ENCODE measurements around the gene ACTR2.
A peak's percentile ranks its signal among the peaks of the same experiment; 100 is the strongest.

The ACTR2 gene

DNA sequence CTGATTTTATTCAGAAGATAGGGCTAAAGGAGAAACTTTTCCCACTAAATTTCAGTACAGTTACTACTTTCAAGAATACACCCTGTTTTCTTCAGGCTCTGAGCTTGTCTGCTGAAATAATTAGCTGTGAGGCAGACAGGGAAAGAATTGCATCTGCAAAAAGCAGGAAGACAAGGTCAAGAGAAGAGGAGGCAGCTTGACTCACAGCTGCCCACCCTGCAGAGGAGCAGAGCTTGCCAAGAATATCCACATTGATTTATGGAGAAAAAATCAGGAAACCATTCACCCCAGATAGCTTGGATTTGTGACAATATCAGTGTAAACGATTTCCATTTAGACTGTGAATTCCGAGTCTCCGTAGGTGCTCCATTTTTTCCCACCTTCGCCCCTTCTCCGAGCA, 49.0 kb downstream of the ACTR2 start:
- TF ChIP-seq, protein P1, sequence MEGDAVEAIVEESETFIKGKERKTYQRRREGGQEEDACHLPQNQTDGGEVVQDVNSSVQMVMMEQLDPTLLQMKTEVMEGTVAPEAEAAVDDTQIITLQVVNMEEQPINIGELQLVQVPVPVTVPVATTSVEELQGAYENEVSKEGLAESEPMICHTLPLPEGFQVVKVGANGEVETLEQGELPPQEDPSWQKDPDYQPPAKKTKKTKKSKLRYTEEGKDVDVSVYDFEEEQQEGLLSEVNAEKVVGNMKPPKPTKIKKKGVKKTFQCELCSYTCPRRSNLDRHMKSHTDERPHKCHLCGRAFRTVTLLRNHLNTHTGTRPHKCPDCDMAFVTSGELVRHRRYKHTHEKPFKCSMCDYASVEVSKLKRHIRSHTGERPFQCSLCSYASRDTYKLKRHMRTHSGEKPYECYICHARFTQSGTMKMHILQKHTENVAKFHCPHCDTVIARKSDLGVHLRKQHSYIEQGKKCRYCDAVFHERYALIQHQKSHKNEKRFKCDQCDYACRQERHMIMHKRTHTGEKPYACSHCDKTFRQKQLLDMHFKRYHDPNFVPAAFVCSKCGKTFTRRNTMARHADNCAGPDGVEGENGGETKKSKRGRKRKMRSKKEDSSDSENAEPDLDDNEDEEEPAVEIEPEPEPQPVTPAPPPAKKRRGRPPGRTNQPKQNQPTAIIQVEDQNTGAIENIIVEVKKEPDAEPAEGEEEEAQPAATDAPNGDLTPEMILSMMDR (IDR thresholded peaks at IDR 0.05; ENCODE audit: low read depth, low read length) = no peak
- in situ Hi-C loops (cut with HindIII; ENCODE audit: low sequenced_read_pairs) = no loop called here
- H3K4me3 ChIP-seq (ENCODE audit: low read depth, low read length) = no peak overlapping the region
- peak; percentile 37 for DNase-seq (ENCODE audit: low read depth, low spot score)

DNA sequence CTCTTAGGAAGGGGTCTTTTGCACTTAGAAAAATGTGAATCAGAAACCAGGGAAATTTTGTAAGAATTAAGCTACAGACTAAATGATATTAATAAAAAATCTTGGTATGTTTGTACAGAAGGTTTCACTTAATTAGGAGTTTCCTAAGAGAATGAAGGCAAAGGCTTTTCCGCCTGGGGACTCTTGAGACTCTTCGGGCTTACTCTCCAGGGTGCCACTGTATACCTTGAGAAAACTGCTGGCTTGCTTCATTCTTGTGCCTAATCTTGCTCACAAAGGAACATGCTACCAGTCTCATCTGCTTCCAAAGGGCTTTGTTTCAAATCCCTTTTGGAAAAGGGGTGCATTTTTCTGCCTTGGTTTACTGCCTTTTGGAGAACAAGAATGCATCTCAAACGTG, 49.5 kb downstream of the ACTR2 start:
- no peak overlapping the region for H3K4me3 ChIP-seq (ENCODE audit: low read depth, low read length)
- DNase-seq (ENCODE audit: low read depth, low spot score) = no peak
- TF ChIP-seq, protein P1 (IDR thresholded peaks at IDR 0.05; ENCODE audit: low read depth, low read length) = no peak
- in situ Hi-C loops (cut with HindIII; ENCODE audit: low sequenced_read_pairs) = no loop called here

DNA sequence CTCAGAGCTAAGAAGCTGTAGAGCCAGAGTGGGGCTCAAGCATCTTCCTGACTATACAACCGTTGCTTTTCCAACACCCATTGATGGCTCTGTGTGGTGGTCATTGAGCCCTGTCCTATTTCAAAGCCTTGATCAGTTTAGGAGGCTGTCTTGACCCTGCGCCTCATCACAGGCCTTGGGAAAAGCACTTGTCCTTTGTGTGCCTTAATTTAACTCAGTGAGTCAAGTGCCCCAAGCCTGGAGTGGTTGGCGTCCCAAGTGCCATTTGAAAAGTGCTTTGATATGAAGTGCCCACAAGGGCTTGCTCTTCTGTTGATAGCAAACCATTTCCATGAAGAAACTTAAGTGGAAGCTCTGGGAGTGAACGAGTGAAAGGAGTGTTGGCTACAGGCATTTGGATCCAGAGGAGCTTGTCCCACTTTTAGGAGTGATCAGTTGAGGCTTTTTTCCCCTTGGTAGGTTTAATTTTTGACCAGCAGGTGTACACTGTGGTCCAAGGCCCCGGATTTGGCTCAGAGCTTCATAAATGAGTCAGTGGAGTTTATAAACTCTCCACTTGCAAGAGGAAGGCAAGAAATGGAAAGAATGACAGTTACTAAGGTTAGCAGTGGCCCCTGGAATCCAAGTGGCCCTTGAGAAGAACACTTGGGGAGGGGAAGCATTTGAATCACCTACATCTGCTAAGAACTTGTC, 50.3 kb downstream of the ACTR2 start:
- no peak for DNase-seq (ENCODE audit: low read depth, low spot score)
- TF ChIP-seq, protein P1 (IDR thresholded peaks at IDR 0.05; ENCODE audit: low read depth, low read length) = peak; percentile 12
- no peak overlapping the region for H3K4me3 ChIP-seq (ENCODE audit: low read depth, low read length)
- in situ Hi-C loops (cut with HindIII; ENCODE audit: low sequenced_read_pairs) = no loop called here

DNA sequence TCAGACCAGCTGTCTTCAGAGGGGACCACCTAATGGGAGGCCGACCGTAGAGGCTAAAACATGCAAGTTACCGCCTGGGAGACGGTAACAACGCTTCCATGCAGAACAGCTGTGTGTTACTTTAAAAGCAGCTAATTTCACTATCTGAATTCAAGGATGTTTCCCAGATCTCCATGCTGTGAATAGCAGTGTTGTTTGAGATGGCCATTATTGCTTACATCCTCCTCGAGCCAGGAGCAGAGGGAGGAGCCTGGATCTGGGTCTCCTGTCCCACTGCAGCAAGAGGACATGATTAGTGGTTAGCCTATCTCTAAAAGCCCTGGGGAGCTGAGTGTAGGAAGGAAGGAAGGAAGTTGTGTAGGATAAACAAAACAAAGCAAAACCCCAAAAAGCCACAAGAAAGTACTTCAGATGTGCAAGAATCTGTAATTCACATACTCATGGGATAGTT, 50.9 kb downstream of the ACTR2 start:
- in situ Hi-C loops (cut with HindIII; ENCODE audit: low sequenced_read_pairs) = no loop called here
- TF ChIP-seq, protein P1 (IDR thresholded peaks at IDR 0.05; ENCODE audit: low read depth, low read length) = no peak
- DNase-seq (ENCODE audit: low read depth, low spot score) = peak; percentile 69
- H3K4me3 ChIP-seq (ENCODE audit: low read depth, low read length) = no peak overlapping the region

DNA sequence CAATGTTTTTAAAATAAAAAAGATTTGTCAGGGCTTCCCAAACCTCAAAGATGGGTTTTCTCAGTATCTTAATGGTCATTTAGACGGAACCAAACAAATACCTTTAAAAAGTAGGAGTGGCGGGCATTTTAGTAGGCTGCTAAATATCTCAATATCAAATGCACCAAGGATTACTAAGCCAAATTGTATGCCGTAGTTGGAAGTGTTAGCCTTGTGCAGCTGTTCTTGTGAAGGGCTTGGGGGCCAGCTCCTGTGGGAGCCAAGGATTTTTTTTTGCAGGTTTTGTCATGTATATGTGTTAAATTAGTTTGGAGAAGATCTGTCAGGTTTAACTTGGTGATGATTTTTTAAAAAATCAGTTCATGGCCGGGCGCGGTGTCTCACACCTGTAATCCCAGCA, 52.1 kb downstream of the ACTR2 start:
- TF ChIP-seq, protein P1 (IDR thresholded peaks at IDR 0.05; ENCODE audit: low read depth, low read length) = no peak
- in situ Hi-C loops (cut with HindIII; ENCODE audit: low sequenced_read_pairs) = no loop called here
- no peak for DNase-seq (ENCODE audit: low read depth, low spot score)
- no peak overlapping the region for H3K4me3 ChIP-seq (ENCODE audit: low read depth, low read length)

DNA sequence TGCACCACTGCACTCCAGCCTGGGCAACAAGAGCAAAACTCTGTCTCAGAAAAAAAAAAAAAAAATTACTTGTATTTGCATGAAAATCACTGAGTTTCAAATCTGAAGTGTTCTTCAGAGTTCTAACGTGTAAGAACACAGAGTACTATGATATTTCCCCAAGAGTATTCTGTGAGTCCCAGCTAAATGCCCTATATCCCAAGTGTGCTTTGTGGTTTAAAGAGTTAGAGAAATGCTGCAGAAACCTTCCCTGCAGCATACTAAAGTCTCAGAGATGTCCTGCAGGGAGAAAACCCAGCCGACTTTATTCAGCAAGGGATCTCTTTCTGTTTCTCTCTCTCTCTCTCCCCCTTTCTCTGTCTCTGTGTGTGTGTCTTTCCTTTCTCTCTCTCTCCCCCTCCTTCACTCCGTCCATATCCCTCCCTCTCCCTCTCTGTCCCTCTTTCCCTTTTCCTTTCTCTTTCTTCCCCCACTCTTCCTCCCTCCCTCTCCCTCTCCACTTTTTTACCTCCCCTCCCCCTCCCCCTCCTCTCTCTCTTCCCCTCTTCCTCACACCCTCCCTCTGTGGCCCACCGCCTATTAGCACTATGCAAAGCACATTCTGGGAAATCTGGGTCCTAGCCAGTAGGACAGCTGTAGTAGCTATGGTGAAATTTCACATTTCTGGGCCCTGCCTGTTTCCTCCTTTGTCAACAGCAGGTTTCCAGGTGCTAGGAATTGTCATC, 54.2 kb downstream of the ACTR2 start:
- TF ChIP-seq, protein P1 (IDR thresholded peaks at IDR 0.05; ENCODE audit: low read depth, low read length) = no peak
- DNase-seq (ENCODE audit: low read depth, low spot score) = no peak
- H3K4me3 ChIP-seq (ENCODE audit: low read depth, low read length) = no peak overlapping the region
- in situ Hi-C loops (cut with HindIII; ENCODE audit: low sequenced_read_pairs) = no loop called here
